Lower leg skin (tissue), 3 donors: ENCODE measurements around the gene OCLN.

Experiments used
- CTCF ChIP-seq, 3 donors: fragments of 450-650 bp; IDR thresholded peaks; one replicate each; pipeline ENCODE4 v1.5.1; 2016; ENCODE audit warnings: antibody characterized with exemption in 3 of 3, mild to moderate bottlenecking in 3 of 3, moderate library complexity in 2 of 3
- POLR2A ChIP-seq, 2 donors: fragments of 450-650 bp; IDR thresholded peaks; one replicate each; pipeline ENCODE4 v1.6.1; 2016 to 2017; ENCODE audit warnings: antibody characterized with exemption in 2 of 2, mild to moderate bottlenecking in 1 of 2, moderate library complexity in 1 of 2

- TF ChIP-seq CTCF (IDR thresholded peaks at IDR 0.05): no peak
- no peak for TF ChIP-seq POLR2A (IDR thresholded peaks at IDR 0.05)
These were observed 36.0 kb downstream of the OCLN start for GRCh38 chr5:69528609-69529008.
